Heart left ventricle (tissue), 16 donors: ENCODE results near the gene TGFB1I1. TPM values are rescaled to one million over a fixed set of nuclear protein-coding genes. Genes with fewer than 3 reads are reported as not detected.

ENCODE experiments used
- ATAC-seq, 4 donors: fragments of 200-7000 bp; cut with Tn5 transposase; one replicate each; pipeline ENCODE4 v1.9.1; 2020 to 2022; ENCODE audit warnings: moderate library complexity in 4 of 4, mild to moderate bottlenecking in 3 of 4, moderate number of reproducible peaks in 1 of 4
- DNase-seq, 5 donors: peaks; one replicate each; pipeline ENCODE4 v3.0.0-alpha.2; 2020
- H3K27ac ChIP-seq, 12 donors: fragments of 200-600 bp; sonication (generic) in 4 of 12; one replicate each; pipeline versions ENCODE4 v1.5.0 to v1.8.0; 2016 to 2022; ENCODE audit warnings: mild to moderate bottlenecking in 2 of 12
- H3K27me3 ChIP-seq, 9 donors: fragments of 200-600 bp; sonication (generic) in 2 of 9; one replicate each; pipeline versions ENCODE4 v1.5.1 to v1.8.0; 2016 to 2022; ENCODE audit warnings: mild to moderate bottlenecking in 3 of 9
- H3K36me3 ChIP-seq, 9 donors: fragments of 200-600 bp; sonication (generic) in 2 of 9; one replicate each; pipeline versions ENCODE4 v1.5.0 to v1.8.0; 2018 to 2022; ENCODE audit warnings: mild to moderate bottlenecking in 2 of 9
- H3K4me1 ChIP-seq, 12 donors: fragments of 200-600 bp; sonication (generic) in 4 of 12; one replicate each; pipeline versions ENCODE4 v1.5.0 to v1.8.0; 2016 to 2022; ENCODE audit warnings: mild to moderate bottlenecking in 3 of 12
- H3K4me3 ChIP-seq, 12 donors: fragments of 200-600 bp; sonication (generic) in 4 of 12; one replicate each; pipeline versions ENCODE4 v1.5.0 to v1.8.0; 2017 to 2022; ENCODE audit warnings: mild to moderate bottlenecking in 9 of 12, moderate library complexity in 4 of 12
- H3K9me3 ChIP-seq, 12 donors: fragments of 200-600 bp; sonication (generic) in 4 of 12; one replicate each; pipeline versions ENCODE4 v1.5.0 to v1.8.0; 2016 to 2022; ENCODE audit warnings: mild to moderate bottlenecking in 1 of 12
- CTCF ChIP-seq, 12 donors: fragments of 200-600 bp; sonication (generic) in 4 of 12; IDR thresholded peaks; one replicate each; pipeline versions ENCODE4 v1.5.0 to v1.8.0; 2018 to 2022; ENCODE audit warnings: antibody characterized with exemption in 12 of 12, mild to moderate bottlenecking in 5 of 12
- POLR2A ChIP-seq, 2 donors: fragments of 450-650 bp; IDR thresholded peaks; one replicate each; pipeline ENCODE4 v1.6.1; 2017; ENCODE audit warnings: antibody characterized with exemption in 2 of 2, mild to moderate bottlenecking in 2 of 2, moderate library complexity in 2 of 2
- WGBS, 4 donors: extraction: QIAGEN DNeasy Blood & Tissue Kit in 2 of 4; methylation state at CpG; one replicate each; pipeline versions ENCODE4 v1.1.5 to v1.1.7; 2013 to 2018; 5-methylcytosine and 5-hydroxymethylcytosine counted together
- intact Hi-C, 10 donors: fragments of 100-400 bp; cut with DNase I; formaldehyde crosslinking; loops; one replicate each; pipeline versions ENCODE4 v1.11.1 to v1.14.2; 2022
- polyA plus RNA-seq, 2 donors: library from polyadenylated mRNA; stranded (reverse); fragments of 200-250 nt; gene quantifications; one replicate each; pipeline ENCODE4 v1.2.3, GENCODE V29; 2013
- total RNA-seq, 9 donors: library from RNA; depleted of rRNA in 2 of 9; stranded (reverse); fragments of >200 nt in 2 of 9; fragmentation: NEBNext Ultra II Directional in 3 of 9; extraction: Animal tissue kit (Norgen Biotek cat#: 25700) in 3 of 9; gene quantifications; one replicate each; pipeline versions ENCODE4 v1.1.0 to v1.2.4, GENCODE V29; 2016 to 2023
- donor health status: ischemic (EF 13 %, LVEDD 7.1; RV severe dilation, severe dysfunction).
- donor health status: healthy with polysubstance abuse.
- donor health status: DM: no; HTN: yes; CAD: no.
- donor health status: DM: no; HTN: no; CAD: no.
- donor health status: ischemic (EF 25% LVEDD 6.9; RV normal size, moderate dysfunction).
- donor health status: ischemic (EF 25% LVEDD 5.7; RV mildly dilated, moderate dysfunction).
- donor health status: healthy.
- donor health status: DM: yes; HTN: yes; CAD: no.
- donor health status: ischemic (EF 35%, LVEDD 5.7; RV mildly dilated, moderate dysfunction).
- donor health status: nonischemic (EF 11% LVEDD 7.7; RV severe dilation, severe dysfunction).
- donor health status: DM: yes; HTN: yes; CAD: no.
- donor health status: PGD.
- donor health status: ischemic (EF 29% LVEDD 5.4; RV normal size, mild dysfunction).
- donor health status: nonischemic (EF 23%, LVEDD 6.1; RV moderate dilation, normal function).

TGFB1I1 gene
- total and polyA plus RNA-seq, 11 donors = 12.9 to 37.7 (median 19.5) TPM

- 88 to 94% (median 91%) methylated on average over 10 of the region's 10 CpGs for WGBS, 4 donors
- no peaks in the 10 kb centered on the region for H3K27me3 ChIP-seq
- ATAC-seq = no peak
- no peak overlapping the region for H3K27ac ChIP-seq
- no peaks in the 10 kb centered on the region for H3K9me3 ChIP-seq
- peaks cover 0 to 46% (median 40%) of the 10 kb centered on the region in 9 donors for H3K36me3 ChIP-seq
- TF ChIP-seq CTCF (IDR thresholded peaks at IDR 0.05) (no peak), POLR2A (IDR thresholded peaks at IDR 0.05) (no peak)
- H3K4me3 ChIP-seq = no peak overlapping the region
- intact Hi-C loops = loop anchor here in 2 of 10 donors (5.0 to 10.0 kb wide), 2 partner anchors 41 to 253 kb away; a partner anchor contains a TSS
- DNase-seq = no peak
- peaks cover 0 to 41% (median 29%) of the 10 kb centered on the region in 12 donors for H3K4me1 ChIP-seq
These were observed 10.6 kb upstream of the TGFB1I1 start for GRCh38 chr16:31461201-31461920.

GRCh38 chr16:31461921-31462804, 9.8 kb upstream of the TGFB1I1 start:
- Histone ChIP-seq H3K36me3 (peaks cover 0 to 54% (median 47%) of the 10 kb centered on the region in 9 donors), H3K9me3 (no peaks in the 10 kb centered on the region), H3K27me3 (no peaks in the 10 kb centered on the region), H3K27ac (no peak overlapping the region), H3K4me3 (no peak overlapping the region), H3K4me1 (peaks cover 0 to 33% (median 21%) of the 10 kb centered on the region in 12 donors)
- 93 to 95% (median 95%) methylated on average over 14 to 35 of the region's 35 CpGs for WGBS, 4 donors
- intact Hi-C loops = loop anchor here in 2 of 10 donors (5.0 to 10.0 kb wide), 2 partner anchors 40 to 253 kb away; a partner anchor contains a TSS
- DNase-seq (no peak), ATAC-seq (no peak)
- no peak for TF ChIP-seq POLR2A (IDR thresholded peaks at IDR 0.05)
- TF ChIP-seq CTCF (IDR thresholded peaks at IDR 0.05) = no peak

DNA sequence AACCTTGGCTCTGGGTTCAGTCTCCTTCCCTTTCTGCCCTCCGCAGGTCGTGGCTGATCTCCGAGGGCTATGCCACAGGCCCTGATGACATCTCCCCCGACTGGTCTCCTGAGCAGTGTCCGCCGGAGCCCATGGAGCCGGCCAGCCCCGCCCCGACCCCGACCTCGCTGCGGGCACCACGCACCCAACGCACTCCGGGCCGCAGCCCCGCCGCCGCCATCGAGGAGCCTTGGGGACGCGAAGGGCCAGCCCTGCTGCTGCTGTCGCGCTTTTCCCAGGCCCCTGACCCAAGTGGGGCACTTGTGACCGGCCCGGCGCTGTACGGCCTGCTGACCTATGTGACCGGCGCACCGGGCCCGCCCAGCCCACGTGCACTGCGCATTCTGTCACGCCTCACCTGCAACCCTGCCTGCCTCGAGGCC, 7.6 kb upstream of the TGFB1I1 start:
- Histone ChIP-seq H3K27ac (no peak overlapping the region), H3K9me3 (no peaks in the 10 kb centered on the region), H3K4me1 (peaks cover 0 to 13% (median 9%) of the 10 kb centered on the region in 12 donors), H3K36me3 (peaks cover 0 to 55% (median 47%) of the 10 kb centered on the region in 9 donors), H3K4me3 (no peak overlapping the region), H3K27me3 (no peaks in the 10 kb centered on the region)
- 95 to 97% (median 96%) methylated on average over 21 to 36 of the region's 36 CpGs for whole genome bisulfite sequencing, 4 donors
- intact Hi-C loops = loop anchor here in 2 of 10 donors (5.0 to 10.0 kb wide), 2 partner anchors 38 to 250 kb away; a partner anchor contains a TSS
- no peak for DNase-seq
- ATAC-seq = no peak
- TF ChIP-seq CTCF (IDR thresholded peaks at IDR 0.05) (no peak), POLR2A (IDR thresholded peaks at IDR 0.05) (no peak)
